H1 (cell line): ENCODE data around the gene AQP12A. TPM values are rescaled to one million over a fixed set of nuclear protein-coding genes. Genes with fewer than 3 reads are reported as not detected.

Experiments used
- CTCF ChIA-PET: fragments of 300-600 bp; sonication (Branson Sonifier 250); formaldehyde crosslinking; loops from one replicate; lab custom pipeline; 2021; ENCODE audit not compliant: partially characterized antibody; lab: Charles Lee
- POLR2A ChIA-PET: fragments of 300-600 bp; sonication (Branson Sonifier 250); formaldehyde crosslinking; loops from one replicate; lab custom pipeline; 2021; ENCODE audit warnings: inconsistent platforms; ENCODE audit not compliant: partially characterized antibody; lab: Charles Lee
- DNase-seq, 2 experiments: peaks; one replicate each; pipeline versions ENCODE4 v3.0.0 to v3.0.0-alpha.2; 2010 to 2022; ENCODE audit warnings: low spot score in 2 of 2, low read depth in 1 of 2, mixed read lengths in 1 of 2
- FAIRE-seq: peaks from 2 replicates; lab custom pipeline; 2011; peaks lifted over from hg19 to GRCh38; lab: Jason Lieb, UNC
- H2AFZ ChIP-seq: 2 replicates; pipeline ENCODE4 v1.8.1; 2012; ENCODE audit warnings: low read length, inconsistent platforms
- H2AK5ac ChIP-seq: 2 replicates; pipeline ENCODE4 v1.6.1; 2013; ENCODE audit warnings: low read depth, low read length
- H2BK120ac ChIP-seq: replicated peaks from 2 replicates; pipeline ENCODE3; 2013; ENCODE audit warnings: low read depth, low read length, inconsistent platforms
- H2BK12ac ChIP-seq: 2 replicates; pipeline ENCODE4 v1.6.1; 2013; ENCODE audit warnings: low read depth, low read length
- H2BK15ac ChIP-seq: 2 replicates; pipeline ENCODE4 v1.6.1; 2013; ENCODE audit warnings: low read length
- H2BK20ac ChIP-seq: 2 replicates; pipeline ENCODE4 v1.6.1; 2013; ENCODE audit warnings: low read length
- H2BK5ac ChIP-seq: 2 replicates; pipeline ENCODE4 v1.6.1; 2013; ENCODE audit warnings: low read depth, low read length
- H3K14ac ChIP-seq: 2 replicates; pipeline ENCODE4 v1.6.1; 2013; ENCODE audit warnings: inconsistent platforms; ENCODE audit not compliant: insufficient read length
- H3K18ac ChIP-seq: 2 replicates; pipeline ENCODE4 v1.6.1; 2013; ENCODE audit warnings: low read length; ENCODE audit errors: extremely low read depth
- H3K23ac ChIP-seq: 2 replicates; pipeline ENCODE4 v1.6.1; 2013; ENCODE audit warnings: inconsistent platforms; ENCODE audit not compliant: insufficient read length
- H3K23me2 ChIP-seq: 2 replicates; pipeline ENCODE4 v1.6.1; 2013; ENCODE audit warnings: low read depth, low read length
- H3K27ac ChIP-seq: 2 replicates; pipeline ENCODE4 v1.6.1; 2011; ENCODE audit warnings: low read depth, low read length, inconsistent platforms
- H3K27me3 ChIP-seq, 4 experiments: replicated peaks in 1 of 4; 1 replicate in 1 of 4; 2 replicates in 3 of 4; pipeline versions ENCODE4 v1.6.1 to v1.8.1; 2011 to 2013; ENCODE audit warnings: low read length in 3 of 4, mild to moderate bottlenecking in 3 of 4, inconsistent platforms in 2 of 4, mixed read lengths in 2 of 4, moderate library complexity in 1 of 4; ENCODE audit not compliant: control insufficient read depth in 3 of 4, insufficient read depth in 3 of 4; ENCODE audit errors: extremely low read depth in 1 of 4
- H3K36me3 ChIP-seq, 4 experiments: 2 replicates each; pipeline versions ENCODE4 v1.6.1 to v1.8.1; 2011 to 2013; ENCODE audit warnings: mild to moderate bottlenecking in 4 of 4, low read length in 3 of 4, moderate library complexity in 2 of 4, control low read depth in 1 of 4, inconsistent platforms in 1 of 4; ENCODE audit not compliant: insufficient read depth in 4 of 4, control insufficient read depth in 2 of 4
- H3K4ac ChIP-seq: replicated peaks from 2 replicates; pipeline ENCODE3; 2013; ENCODE audit warnings: low read length, low read depth, mixed read lengths, inconsistent platforms; ENCODE audit not compliant: insufficient read length
- H3K4me1 ChIP-seq, 4 experiments: replicated peaks in 1 of 4; 1 replicate in 1 of 4; 2 replicates in 3 of 4; pipeline versions ENCODE4 v1.6.1 to v1.8.1; 2011 to 2013; ENCODE audit warnings: low read length in 3 of 4, inconsistent platforms in 2 of 4, mixed read lengths in 1 of 4; ENCODE audit not compliant: insufficient read depth in 4 of 4, control insufficient read depth in 3 of 4
- H3K4me2 ChIP-seq, 2 experiments: 2 replicates each; pipeline versions ENCODE4 v1.6.1 to v1.8.1; 2011 to 2013; ENCODE audit warnings: low read depth in 2 of 2, low read length in 2 of 2, control low read depth in 1 of 2, inconsistent platforms in 1 of 2, mild to moderate bottlenecking in 1 of 2; ENCODE audit not compliant: insufficient read depth in 1 of 2
- H3K4me3 ChIP-seq, 4 experiments: fragments of 200-600, 300-600 bp in 1 of 4; sonication (generic), shearing (Covaris generic), sonication (Bioruptor Twin) in 1 of 4; 2 replicates each; pipeline versions ENCODE4 v1.5.1 to v1.8.1; 2011 to 2016; ENCODE audit warnings: low read length in 4 of 4, low read depth in 3 of 4, control low read depth in 2 of 4, inconsistent platforms in 2 of 4, mild to moderate bottlenecking in 2 of 4, mixed read lengths in 1 of 4, moderate library complexity in 1 of 4; ENCODE audit not compliant: insufficient read depth in 2 of 4; ENCODE audit errors: extremely low read depth in 1 of 4
- H3K56ac ChIP-seq: replicated peaks from 2 replicates; pipeline ENCODE3; 2013; ENCODE audit warnings: low read depth, mild to moderate bottlenecking, mixed read lengths, low read length, inconsistent platforms; ENCODE audit not compliant: insufficient read length
- H3K79me1 ChIP-seq: 2 replicates; pipeline ENCODE4 v1.6.1; 2013; ENCODE audit warnings: low read depth, low read length, control low read depth
- H3K79me2 ChIP-seq, 2 experiments: 2 replicates each; pipeline versions ENCODE4 v1.6.1 to v1.8.1; 2012 to 2013; ENCODE audit warnings: low read length in 2 of 2, mild to moderate bottlenecking in 2 of 2, inconsistent platforms in 1 of 2; ENCODE audit not compliant: insufficient read depth in 2 of 2, control insufficient read depth in 1 of 2
- H3K9ac ChIP-seq, 4 experiments: replicated peaks in 1 of 4; 1 replicate in 1 of 4; 2 replicates in 3 of 4; pipeline versions ENCODE4 v1.6.1 to v1.8.1; 2011 to 2013; ENCODE audit warnings: low read depth in 3 of 4, low read length in 3 of 4, control low read depth in 2 of 4, mild to moderate bottlenecking in 2 of 4, moderate library complexity in 2 of 4, inconsistent platforms in 1 of 4; ENCODE audit errors: extremely low read depth in 1 of 4
- H3K9me3 ChIP-seq, 2 experiments: 2 replicates each; pipeline versions ENCODE4 v1.6.1 to v1.8.1; 2012 to 2013; ENCODE audit warnings: mild to moderate bottlenecking in 2 of 2, moderate library complexity in 2 of 2, control low read depth in 1 of 2, inconsistent platforms in 1 of 2, low read depth in 1 of 2, low read length in 1 of 2, mixed read lengths in 1 of 2; ENCODE audit not compliant: insufficient read depth in 2 of 2
- H4K20me1 ChIP-seq, 2 experiments: replicated peaks in 1 of 2; 2 replicates each; pipeline versions ENCODE3 to v1.8.1; 2011 to 2013; ENCODE audit warnings: inconsistent platforms in 2 of 2, low read length in 2 of 2, mild to moderate bottlenecking in 1 of 2; ENCODE audit not compliant: insufficient read depth in 2 of 2, control insufficient read depth in 1 of 2
- H4K5ac ChIP-seq: 2 replicates; pipeline ENCODE4 v1.6.1; 2013; ENCODE audit warnings: low read length, low read depth, mixed read lengths, inconsistent platforms; ENCODE audit not compliant: insufficient read length
- H4K8ac ChIP-seq: 2 replicates; pipeline ENCODE4 v1.8.0; 2013; ENCODE audit warnings: mild to moderate bottlenecking, moderate library complexity, low read length, inconsistent platforms; ENCODE audit not compliant: insufficient read depth; ENCODE audit errors: extremely low read depth
- H4K91ac ChIP-seq: replicated peaks from 2 replicates; pipeline ENCODE3; 2013; ENCODE audit warnings: low read length, mixed read lengths, inconsistent platforms; ENCODE audit not compliant: insufficient read length
- CHD2 ChIP-seq: IDR thresholded peaks from 2 replicates; pipeline ENCODE4 v1.6.1; 2012; ENCODE audit warnings: low read length, improper control_type of control experiment
- RBBP5 ChIP-seq: IDR thresholded peaks from 2 replicates; pipeline ENCODE4 v1.7.1; 2012; ENCODE audit warnings: low read depth, mild to moderate bottlenecking, inconsistent platforms, low read length, moderate library complexity, borderline replicate concordance
- WGBS, 2 experiments: shearing (Covaris generic) in 1 of 2; methylation state at CpG; one replicate each; pipeline versions ENCODE4 v1.1.6 to v1.1.7; 2013 to 2015; ENCODE audit warnings: low lambda C conversion rate in 2 of 2, mixed read lengths in 2 of 2, inconsistent platforms in 1 of 2, low coverage in 1 of 2, missing lambda C conversion rate in 1 of 2; ENCODE audit not compliant: insufficient replicate concordance in 2 of 2, insufficient coverage in 1 of 2, insufficient read length in 1 of 2; ENCODE audit errors: extremely low coverage in 1 of 2, missing lambda C conversion rate in 1 of 2; 5-methylcytosine and 5-hydroxymethylcytosine counted together
- polyA plus RNA-seq, 7 experiments: library from polyadenylated mRNA; depleted of rRNA in 3 of 7; stranded (reverse) in 5 of 7; unstranded in 2 of 7; fragments of >200 nt in 5 of 7; fragments of 200-250 nt in 2 of 7; gene quantifications; 1 replicate in 5 of 7; 2 replicates in 1 of 7; 4 replicates in 1 of 7; pipeline versions ENCODE4 v1.2.1 to v1.2.3, GENCODE V29; 2011 to 2013; ENCODE audit warnings: missing spikeins in 2 of 7, mixed read lengths in 2 of 7
- total RNA-seq: library from RNA; stranded (reverse); fragmentation: NEBNext Ultra II Directional; extraction: Animal tissue kit (Norgen Biotek cat#: 25700); gene quantifications from 2 replicates; pipeline ENCODE4 v1.2.1, GENCODE V29; 2021

AQP12A gene
- total and polyA plus RNA-seq, 2 of the 8 experiments (the other 6 are each of a cell fraction or from before 2014, with no cell fraction given): not detected

GRCh38 chr2:240732911-240733622, 41.4 kb downstream of the AQP12A start:
- TF ChIP-seq RBBP5: no peak
- no peak for TF ChIP-seq CHD2
- TF ChIP-seq, all 59 proteins: peak for 0
- 96% methylated on average over 10 of the region's 10 CpGs; no CpG with 5 or more reads in 1 of the 2 experiments for WGBS, 2 experiments
- peaks cover 12 to 57% (median 37%) of the 10 kb centered on the region in 4 experiments for H3K36me3 ChIP-seq

More at GRCh38 chr2:240732911-240733622, 41.4 kb downstream of the AQP12A start:
- Histone ChIP-seq H4K20me1 (peaks cover 11 to 13% of the 10 kb centered on the region in 2 experiments), H4K5ac (no peak overlapping the region), H4K8ac (no peak overlapping the region), H2BK5ac (no peak overlapping the region), H3K23ac (no peak overlapping the region), H3K4me3 (no peak overlapping the region), H3K27me3 (no peaks in the 10 kb centered on the region), H3K9ac (no peak overlapping the region), H3K79me2 (no peaks in the 10 kb centered on the region), H2BK12ac (no peak overlapping the region), H3K56ac (no peak overlapping the region), H3K4me1 (no peaks in the 10 kb centered on the region; a peak in 1 of 7 replicates), H3K9me3 (no peaks in the 10 kb centered on the region), H2AK5ac (no peak overlapping the region), H3K18ac (no peak overlapping the region), H3K27ac (no peak overlapping the region), H2AFZ (no peak overlapping the region), H2BK20ac (no peak overlapping the region), H4K91ac (no peak overlapping the region), H2BK120ac (no peak overlapping the region), H3K4me2 (no peak overlapping the region), H2BK15ac (no peak overlapping the region), H3K23me2 (peaks cover 4% of the 10 kb centered on the region; the same call in 1 of the 2 replicates), H3K4ac (no peak overlapping the region), H3K79me1 (peaks cover 3% of the 10 kb centered on the region; the same call in 1 of the 2 replicates), H3K14ac (no peak overlapping the region)
- ChIA-PET CTCF (interaction anchor here (1.0 kb wide), 2 partner anchors 9 to 107 kb away, joined by 3 to 4 read pairs; no protein-coding TSS in a partner anchor), POLR2A (interaction anchor here (0.7 to 1.2 kb wide), 4 partner anchors 9 to 86 kb away, joined by 3 to 4 read pairs (median 3); partner anchors contain the start of gene KIF1A)
- DNase-seq: no peak
- FAIRE-seq: no peak
